Calu3 (cell line): ENCODE data around the gene SH2D5. TPM values are rescaled to one million over a fixed set of nuclear protein-coding genes. Genes with fewer than 3 reads are reported as not detected.
A peak's percentile ranks its signal among the peaks of the same experiment; 100 is the strongest.

Experiments used
- BruUV-seq: library from RNA; stranded (reverse); fragments of 400-500 nt; replicated peaks from 2 replicates; lab custom pipeline; 2021; lab: Mats Ljungman, UMichigan
- CTCF ChIA-PET: fragments of 300-600 bp; sonication (Branson Sonifier 250); formaldehyde crosslinking; loops from one replicate; lab custom pipeline; 2022; ENCODE audit warnings: antibody characterized with exemption; lab: Charles Lee
- DNase-seq: peaks from one replicate; pipeline ENCODE4 v3.0.0; 2022
- H3K27ac Mint-ChIP-seq: one replicate; pipeline ENCODE4 v1.8.0; 2022; ENCODE audit warnings: mixed read lengths; ENCODE audit not compliant: unreplicated experiment
- H3K27me3 Mint-ChIP-seq: one replicate; pipeline ENCODE4 v1.8.0; 2022; ENCODE audit warnings: mixed read lengths; ENCODE audit not compliant: unreplicated experiment
- H3K36me3 Mint-ChIP-seq: one replicate; pipeline ENCODE4 v1.8.0; 2022; ENCODE audit warnings: mild to moderate bottlenecking, moderate library complexity, mixed read lengths; ENCODE audit not compliant: insufficient read depth, unreplicated experiment
- H3K4me1 Mint-ChIP-seq: one replicate; pipeline ENCODE4 v1.8.0; 2022; ENCODE audit warnings: mild to moderate bottlenecking, low read depth, mixed read lengths; ENCODE audit not compliant: unreplicated experiment
- H3K4me3 Mint-ChIP-seq: one replicate; pipeline ENCODE4 v1.8.0; 2022; ENCODE audit warnings: mild to moderate bottlenecking, low read depth, moderate library complexity, mixed read lengths; ENCODE audit not compliant: unreplicated experiment
- H3K9me3 Mint-ChIP-seq: one replicate; pipeline ENCODE4 v1.8.0; 2022; ENCODE audit warnings: low read depth, mixed read lengths; ENCODE audit not compliant: unreplicated experiment
- CTCF ChIP-seq: fragments of 200-600 bp; IDR thresholded peaks from one replicate; pipeline ENCODE4 v1.8.0; 2022; ENCODE audit warnings: antibody characterized with exemption; ENCODE audit not compliant: unreplicated experiment
- intact Hi-C: fragments of 100-400 bp; cut with micrococcal nuclease; formaldehyde crosslinking; loops from one replicate; pipeline ENCODE4 v1.10.0; 2022; ENCODE audit not compliant: unreplicated experiment
- total RNA-seq: library from RNA; stranded (reverse); gene quantifications from 2 replicates; pipeline ENCODE4 v1.2.3, GENCODE V29; 2022

Gene SH2D5
- total RNA-seq, 1 experiment from 2014 or later: 2.7 TPM

GRCh38 chr1:20735581-20736111 is 3.1 kb upstream of the SH2D5 start:
- DNase-seq: no peak
- intact Hi-C loops: no loop called here
- no peak for TF ChIP-seq CTCF
- Mint-ChIP-seq H3K27me3 (peaks cover 4% of the 10 kb centered on the region), H3K4me3 (no peak overlapping the region), H3K36me3 (peaks cover 21% of the 10 kb centered on the region), H3K27ac (no peak overlapping the region), H3K9me3 (no peaks in the 10 kb centered on the region), H3K4me1 (no peaks in the 10 kb centered on the region)
- BruUV-seq: no TSS peak
- CTCF ChIA-PET: no interaction called here

GRCh38 chr1:20733360-20733975 is 965 bp upstream of the SH2D5 start:
- BruUV-seq: no TSS peak
- CTCF ChIA-PET: interaction anchor here (1.1 to 2.4 kb wide), 3 partner anchors 36 to 462 kb away, joined by 3 to 11 read pairs (median 3); no protein-coding TSS in a partner anchor
- Mint-ChIP-seq H3K4me3 (peak overlapping the region; percentile 88), H3K9me3 (no peaks in the 10 kb centered on the region), H3K27ac (peak overlapping the region; percentile 81), H3K4me1 (no peaks in the 10 kb centered on the region), H3K36me3 (peaks cover 21% of the 10 kb centered on the region), H3K27me3 (peaks cover 25% of the 10 kb centered on the region)
- no peak for TF ChIP-seq CTCF
- DNase-seq: no peak
- intact Hi-C loops: loop anchor here (5.0 kb wide), 1 partner anchor 36 kb away; no protein-coding TSS in a partner anchor

GRCh38 chr1:20732071-20732587 is 374 bp downstream of the SH2D5 start:
- CTCF ChIA-PET: interaction anchor here (1.0 to 2.4 kb wide), 2 partner anchors 14 to 35 kb away, joined by 4 to 11 read pairs; partner anchors contain the start of gene KIF17
- H3K27me3 Mint-ChIP-seq: peaks cover 27% of the 10 kb centered on the region
- intact Hi-C loops: loop anchor here (5.0 kb wide), 1 partner anchor 35 kb away; no protein-coding TSS in a partner anchor
- H3K4me3 Mint-ChIP-seq: peak overlapping the region; percentile 88
- peak; percentile 66 for DNase-seq
- peaks cover 21% of the 10 kb centered on the region for H3K36me3 Mint-ChIP-seq
- no peak for TF ChIP-seq CTCF
- no peaks in the 10 kb centered on the region for H3K9me3 Mint-ChIP-seq
- H3K27ac Mint-ChIP-seq: peak overlapping the region; percentile 81
- no TSS peak for BruUV-seq
- H3K4me1 Mint-ChIP-seq: peaks cover 6% of the 10 kb centered on the region

- Mint-ChIP-seq H3K27me3 (peaks cover 27% of the 10 kb centered on the region), H3K36me3 (peaks cover 21% of the 10 kb centered on the region), H3K27ac (no peak overlapping the region), H3K4me1 (peaks cover 6% of the 10 kb centered on the region), H3K9me3 (no peaks in the 10 kb centered on the region), H3K4me3 (peak overlapping the region; percentile 88)
- CTCF ChIA-PET: interaction anchor here (1.0 kb wide), 1 partner anchor 13 kb away, joined by 4 read pairs; the partner anchor contains the start of gene KIF17
- BruUV-seq: no TSS peak
- DNase-seq: no peak
- no peak for TF ChIP-seq CTCF
- intact Hi-C loops: loop anchor here (5.0 kb wide), 1 partner anchor 34 kb away; no protein-coding TSS in a partner anchor
Observed at GRCh38 chr1:20731057-20731991, 1.2 kb downstream of the SH2D5 start.
